HG02610 (cell line): ENCODE results near the gene SIGLEC1.

ENCODE experiments used
- ATAC-seq: cut with Tn5 transposase; IDR thresholded peaks from one replicate; pipeline ENCODE4 v1.9.1; 2021; ENCODE audit warnings: mild to moderate bottlenecking, moderate library complexity; ENCODE audit not compliant: unreplicated experiment

Gene SIGLEC1

GRCh38 chr20:3744806-3745685 lies 32.6 kb upstream of the SIGLEC1 start:
- ATAC-seq = no peak

DNA sequence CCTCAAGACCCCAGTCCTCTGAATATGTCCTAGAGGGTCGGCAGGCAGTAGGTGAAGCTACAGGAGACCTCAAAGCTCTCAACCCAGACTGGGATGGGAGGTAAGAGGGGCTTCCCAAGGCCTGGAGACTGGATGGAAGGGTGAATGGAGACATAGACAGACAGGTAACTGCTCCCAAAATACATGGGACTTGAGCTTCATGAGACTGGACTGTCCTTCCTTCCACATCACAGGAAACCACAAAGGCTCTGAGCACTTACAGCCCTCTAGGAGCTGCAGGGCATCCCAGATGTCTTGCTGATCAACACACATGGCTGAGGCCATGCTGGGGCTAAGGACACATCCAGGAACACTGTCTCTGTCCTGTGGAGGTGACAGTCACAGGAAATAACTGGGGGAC lies 31.6 kb upstream of the SIGLEC1 start:
- no peak for ATAC-seq

GRCh38 chr20:3743251-3743650 lies 30.9 kb upstream of the SIGLEC1 start:
- no peak for ATAC-seq

GRCh38 chr20:3741836-3742458 lies 29.5 kb upstream of the SIGLEC1 start:
- no peak for ATAC-seq

GRCh38 chr20:3740615-3741301 lies 28.4 kb upstream of the SIGLEC1 start:
- no peak for ATAC-seq

- ATAC-seq = no peak
Observed at GRCh38 chr20:3739926-3740451, 27.6 kb upstream of the SIGLEC1 start.

DNA sequence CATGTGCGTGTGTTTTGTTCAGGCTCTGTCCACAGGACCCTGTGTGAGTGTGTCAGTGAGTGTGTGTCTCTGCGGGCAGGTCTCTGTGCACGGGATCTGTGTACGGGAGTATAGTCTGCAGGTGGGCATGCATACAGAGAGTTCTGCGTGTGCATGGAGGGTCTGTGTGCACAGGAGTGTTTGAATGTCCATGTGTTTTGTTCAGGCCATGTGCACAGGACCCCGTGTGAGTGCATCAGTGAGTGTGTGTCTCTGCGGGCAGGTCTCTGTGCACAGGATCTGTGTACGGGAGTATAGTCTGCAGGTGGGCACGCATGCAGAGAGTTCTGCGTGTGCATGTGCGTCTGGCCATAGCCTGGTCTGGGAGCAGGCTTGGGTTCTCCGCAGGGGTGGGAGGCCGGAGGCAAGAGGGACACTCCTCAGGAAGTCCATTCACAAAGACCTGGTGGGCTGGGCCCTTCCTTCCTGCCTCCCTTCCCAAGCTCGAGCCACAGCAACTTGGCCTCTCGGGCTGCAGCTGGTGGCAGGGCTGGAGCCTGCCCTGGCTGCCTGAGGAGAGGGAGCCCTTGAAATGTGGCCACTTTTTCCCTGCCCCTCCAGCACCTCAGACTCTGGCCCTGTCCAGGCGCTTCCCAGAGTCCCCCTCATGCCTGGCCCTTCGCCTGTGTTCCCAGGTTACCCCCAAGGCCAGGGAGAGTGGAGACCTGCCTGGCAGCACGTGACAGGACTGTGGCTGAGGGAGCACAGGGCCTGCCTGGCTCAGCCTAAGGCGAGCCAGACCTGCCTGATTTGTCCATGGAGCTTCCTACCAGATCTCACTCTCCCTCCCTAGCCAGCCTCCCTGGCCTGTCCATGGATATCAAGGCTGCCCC lies 26.9 kb upstream of the SIGLEC1 start:
- ATAC-seq = no peak

DNA sequence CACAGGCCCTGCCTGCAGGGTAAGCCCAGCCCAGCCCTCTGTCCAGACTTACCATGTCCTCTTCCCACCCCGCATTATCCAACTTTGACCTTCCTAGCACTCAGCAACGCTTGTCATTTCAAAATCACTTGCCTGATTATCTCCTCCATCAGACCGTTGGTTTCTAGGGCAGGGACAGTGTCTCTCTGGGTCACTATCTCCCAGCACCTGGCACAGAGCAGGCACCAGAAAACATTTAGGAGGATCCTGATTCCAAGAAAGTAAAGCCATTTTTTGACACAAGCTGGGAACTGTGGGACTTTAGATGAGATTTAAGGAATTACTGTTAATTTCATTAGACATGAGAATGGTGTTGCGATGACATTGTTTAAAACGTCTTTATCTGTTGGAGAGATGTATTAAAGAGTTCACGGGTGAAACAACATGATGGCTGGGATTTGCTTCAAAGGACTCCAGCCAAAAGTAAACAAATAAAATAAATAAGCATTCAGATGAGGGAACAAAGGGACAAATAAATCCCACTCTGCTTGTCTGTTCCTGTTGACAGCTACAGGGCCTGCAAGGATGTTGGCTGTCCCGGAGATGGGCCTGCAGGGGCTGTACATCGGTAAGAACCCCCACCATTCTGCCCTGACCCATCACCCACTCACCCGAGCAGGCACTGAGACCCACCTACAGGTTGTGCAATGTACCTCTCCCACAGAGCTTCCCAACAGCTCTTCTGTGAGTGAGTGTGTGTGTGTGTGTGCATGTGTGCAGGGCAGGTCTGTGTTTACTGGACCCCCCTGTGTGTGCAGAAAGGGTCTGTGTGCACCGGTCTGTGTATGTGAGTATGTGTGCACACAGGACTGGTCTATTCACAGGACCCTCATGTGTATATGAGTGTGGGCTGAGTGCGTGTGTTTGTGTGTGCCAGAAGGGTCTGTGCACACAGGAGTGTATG lies 26.0 kb upstream of the SIGLEC1 start:
- no peak for ATAC-seq

GRCh38 chr20:3735768-3736167 lies 23.4 kb upstream of the SIGLEC1 start:
- no peak for ATAC-seq

- no peak for ATAC-seq
Observed at GRCh38 chr20:3734111-3734843, 21.9 kb upstream of the SIGLEC1 start.

DNA sequence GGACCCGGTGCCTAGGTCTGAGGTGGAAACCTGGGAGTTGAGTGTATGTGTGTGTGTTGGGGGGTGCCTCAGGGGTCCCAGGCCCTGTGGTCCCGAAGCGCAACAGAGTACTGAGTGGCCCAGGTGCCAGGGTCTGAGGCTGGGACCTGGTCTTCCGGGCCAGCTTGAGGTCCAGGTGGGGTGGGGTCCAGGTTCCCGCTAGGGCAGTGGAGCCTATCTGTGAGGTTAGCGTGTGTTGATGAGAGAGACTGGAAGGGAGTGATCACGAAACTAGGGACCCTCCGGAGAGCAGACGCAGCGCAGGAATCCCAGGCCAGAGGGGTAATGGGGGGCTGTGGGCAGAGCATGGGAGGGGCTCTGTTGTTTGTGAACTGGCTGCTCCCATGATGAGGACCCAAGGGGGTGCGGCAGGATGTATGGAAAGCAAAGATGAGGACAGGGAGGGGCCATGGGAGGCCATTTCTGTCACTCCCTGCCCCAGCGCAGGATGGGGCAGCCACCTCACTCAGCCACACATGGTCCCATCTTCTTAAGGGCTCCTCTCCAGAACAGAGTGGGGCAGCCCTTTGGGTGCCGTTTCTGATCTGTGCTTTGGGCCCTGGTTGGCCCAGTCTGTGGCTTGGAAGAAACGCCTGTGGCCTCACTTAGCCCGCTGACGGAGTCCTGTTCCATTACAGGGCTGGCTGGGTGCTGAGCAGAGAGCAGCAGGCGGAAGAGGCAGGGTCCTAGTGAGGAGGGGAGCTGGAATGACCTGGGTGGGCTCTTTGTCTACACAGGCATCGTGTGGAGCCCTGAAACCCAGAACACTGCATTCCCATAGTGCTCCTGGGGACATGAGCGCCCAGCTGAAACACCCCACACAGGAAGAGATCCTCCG lies 21.0 kb upstream of the SIGLEC1 start:
- ATAC-seq = no peak

GRCh38 chr20:3732327-3733118 lies 20.1 kb upstream of the SIGLEC1 start, which contains the start of gene HSPA12B:
HSPA12B (plus strand) TSS chr20:3732685; CDS start chr20:3738675, 5,990 bp downstream.
- ATAC-seq = no peak

GRCh38 chr20:3731944-3732326 lies 19.5 kb upstream of the SIGLEC1 start:
- ATAC-seq = no peak

GRCh38 chr20:3730803-3731672 lies 18.6 kb upstream of the SIGLEC1 start:
- no peak for ATAC-seq

DNA sequence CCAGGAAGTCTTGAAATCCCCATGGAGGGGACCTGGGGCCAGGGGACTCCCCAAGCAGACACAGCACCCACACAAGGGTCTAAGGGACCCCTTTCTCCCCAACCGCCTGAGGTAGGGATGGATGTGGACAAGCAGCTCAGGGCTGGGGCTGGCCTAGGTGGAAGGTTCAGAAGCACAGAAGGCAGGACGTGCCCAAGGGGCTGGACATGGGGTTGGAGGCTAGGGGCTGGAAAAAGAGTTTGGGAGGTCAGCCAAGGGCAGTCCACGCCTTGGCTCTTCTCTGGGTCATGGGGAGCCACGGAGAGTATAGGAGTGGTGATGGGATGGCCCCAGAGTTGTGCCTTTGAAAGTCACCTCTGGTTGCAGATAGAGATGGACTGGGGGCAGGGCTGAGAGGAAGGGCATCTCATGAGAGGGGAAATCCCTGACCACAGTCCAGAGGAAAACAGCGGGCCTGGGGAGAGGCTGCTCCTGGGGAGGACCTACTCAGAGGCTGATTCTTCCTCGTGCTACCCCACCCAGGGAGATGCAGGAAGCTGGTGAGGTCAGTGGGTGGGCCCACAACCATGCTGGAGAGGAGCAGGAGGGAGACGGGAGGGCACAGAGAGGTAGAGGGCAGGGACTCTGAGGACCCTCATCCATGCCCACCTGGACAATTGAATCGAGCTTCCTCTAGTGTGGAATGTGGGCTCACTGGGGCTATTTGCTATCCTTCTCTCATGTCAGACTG lies 17.6 kb upstream of the SIGLEC1 start:
- ATAC-seq = no peak
